DND-41 (cell line): Measurements from ENCODE around the gene UROC1.

Source experiments
- ATAC-seq: fragments of 200-7000 bp; cut with Tn5 transposase; 3 replicates; pipeline ENCODE4 v1.9.1; 2021; ENCODE audit warnings: low read depth; ENCODE audit not compliant: insufficient read depth
- DNase-seq: peaks from one replicate; pipeline ENCODE4 v3.0.0-alpha.2; 2020
- H2AFZ ChIP-seq: 2 replicates; pipeline ENCODE4 v1.6.0; 2012; ENCODE audit warnings: low read depth, low read length
- H3K27ac ChIP-seq: 2 replicates; pipeline ENCODE4 v1.5.1; 2012; ENCODE audit warnings: low read length, inconsistent platforms
- H3K27me3 ChIP-seq: fragments of 200-600 bp; sonication (generic); 2 replicates; pipeline ENCODE4 v1.6.0; 2012; ENCODE audit warnings: low read length, mild to moderate bottlenecking, inconsistent platforms; ENCODE audit not compliant: insufficient read depth, poor library complexity
- H3K36me3 ChIP-seq: 2 replicates; pipeline ENCODE4 v1.5.1; 2012; ENCODE audit warnings: low read length, inconsistent platforms; ENCODE audit not compliant: insufficient read depth
- H3K4me1 ChIP-seq: 2 replicates; pipeline ENCODE4 v1.5.1; 2012; ENCODE audit warnings: mild to moderate bottlenecking, low read length; ENCODE audit not compliant: insufficient read depth
- H3K4me2 ChIP-seq: 2 replicates; pipeline ENCODE4 v1.6.0; 2012; ENCODE audit warnings: mild to moderate bottlenecking, moderate library complexity, low read length, inconsistent platforms; ENCODE audit not compliant: insufficient read depth
- H3K4me3 ChIP-seq, 2 experiments: fragments of 200-600 bp in 1 of 2; shearing (Covaris generic) in 1 of 2; 2 replicates each; pipeline ENCODE4 v1.5.1; 2012 to 2016; ENCODE audit warnings: inconsistent platforms in 2 of 2, low read length in 2 of 2, mild to moderate bottlenecking in 2 of 2, low read depth in 1 of 2, moderate library complexity in 1 of 2
- H3K79me2 ChIP-seq: 2 replicates; pipeline ENCODE4 v1.6.0; 2012; ENCODE audit warnings: low read length, inconsistent platforms; ENCODE audit not compliant: insufficient read depth
- H3K9ac ChIP-seq: 2 replicates; pipeline ENCODE4 v1.6.0; 2012; ENCODE audit warnings: low read depth, mild to moderate bottlenecking, inconsistent platforms, low read length, moderate library complexity
- H3K9me3 ChIP-seq: 2 replicates; pipeline ENCODE4 v1.5.1; 2012; ENCODE audit warnings: low read length, moderate library complexity, mild to moderate bottlenecking, inconsistent platforms; ENCODE audit not compliant: insufficient read depth, severe bottlenecking
- H4K20me1 ChIP-seq: 2 replicates; pipeline ENCODE4 v1.6.0; 2012; ENCODE audit warnings: low read length; ENCODE audit not compliant: insufficient read depth
- CTCF ChIP-seq: IDR thresholded peaks from 2 replicates; pipeline ENCODE4 v1.5.1; 2012; ENCODE audit warnings: borderline replicate concordance, low read length, moderate library complexity, mild to moderate bottlenecking; ENCODE audit not compliant: poor library complexity, severe bottlenecking; ENCODE audit errors: extremely low read depth
- EZH2 ChIP-seq: IDR thresholded peaks from 3 replicates; pipeline ENCODE4 v1.6.1; 2012; ENCODE audit warnings: borderline replicate concordance, low read depth, mild to moderate bottlenecking, moderate library complexity, low read length, inconsistent platforms; ENCODE audit not compliant: severe bottlenecking

The UROC1 gene

GRCh38 chr3:126539558-126540250 lies 22.1 kb upstream of the UROC1 start:
- no peaks in the 10 kb centered on the region for H3K79me2 ChIP-seq
- no peak for TF ChIP-seq CTCF
- TF ChIP-seq EZH2, result no peak
- peak overlapping the region; percentile 39; the same call in 1 of the 2 replicates for H3K9ac ChIP-seq
- H3K27ac ChIP-seq, result peak overlapping the region; percentile 80
- H3K4me2 ChIP-seq, result no peak overlapping the region
- ATAC-seq (no peak), DNase-seq (no peak)
- no peaks in the 10 kb centered on the region for H3K36me3 ChIP-seq
- H4K20me1 ChIP-seq, result no peaks in the 10 kb centered on the region; the same call in 1 of the 2 replicates
- no peaks in the 10 kb centered on the region for H3K27me3 ChIP-seq
- no peak overlapping the region for H2AFZ ChIP-seq
- H3K9me3 ChIP-seq, result no peaks in the 10 kb centered on the region
- no peak overlapping the region for H3K4me3 ChIP-seq
- peaks cover 28% of the 10 kb centered on the region for H3K4me1 ChIP-seq

- Histone ChIP-seq H3K9me3 (no peaks in the 10 kb centered on the region), H3K9ac (no peak overlapping the region), H3K79me2 (no peaks in the 10 kb centered on the region), H3K27ac (no peak overlapping the region; the same call in 1 of the 2 replicates), H3K36me3 (no peaks in the 10 kb centered on the region), H2AFZ (no peak overlapping the region), H4K20me1 (no peaks in the 10 kb centered on the region; the same call in 1 of the 2 replicates), H3K4me3 (no peak overlapping the region), H3K4me2 (no peak overlapping the region), H3K27me3 (no peaks in the 10 kb centered on the region), H3K4me1 (peaks cover 24% of the 10 kb centered on the region)
- no peak for ATAC-seq
- DNase-seq, result no peak
- TF ChIP-seq CTCF, result no peak
- no peak for TF ChIP-seq EZH2
These were observed 21.4 kb upstream of the UROC1 start for GRCh38 chr3:126538966-126539365.

- no peak overlapping the region for H3K27ac ChIP-seq
- peaks cover under 1% of the 10 kb centered on the region for H3K27me3 ChIP-seq
- no peaks in the 10 kb centered on the region for H3K79me2 ChIP-seq
- no peaks in the 10 kb centered on the region; the same call in 1 of the 2 replicates for H4K20me1 ChIP-seq
- no peak for DNase-seq
- TF ChIP-seq CTCF (no peak), EZH2 (no peak)
- ATAC-seq, result no peak
- no peak overlapping the region for H2AFZ ChIP-seq
- no peak overlapping the region for H3K4me3 ChIP-seq
- no peak overlapping the region for H3K9ac ChIP-seq
- peaks cover 24% of the 10 kb centered on the region for H3K4me1 ChIP-seq
- H3K9me3 ChIP-seq, result no peaks in the 10 kb centered on the region
- no peak overlapping the region for H3K4me2 ChIP-seq
- H3K36me3 ChIP-seq, result no peaks in the 10 kb centered on the region
These were observed 20.7 kb upstream of the UROC1 start for GRCh38 chr3:126538316-126538715.
